SU-DHL-6 (cell line): ENCODE measurements around the gene TRIM22.

Source experiments
- CTCF ChIP-seq: fragments of 200-600 bp; sonication (generic); IDR thresholded peaks from one replicate; pipeline ENCODE4 v1.5.1; 2017; ENCODE audit warnings: antibody characterized with exemption, mild to moderate bottlenecking, low read length, moderate library complexity; ENCODE audit not compliant: insufficient read depth, poor library complexity, severe bottlenecking
- EZH2phosphoT487 ChIP-seq: fragments of 200-600 bp; sonication (generic), shearing (Covaris generic); conservative IDR thresholded peaks from 2 replicates; pipeline ENCODE4 v1.6.1; 2018; ENCODE audit warnings: mild to moderate bottlenecking, antibody characterized with exemption, low read length, moderate library complexity, mixed read lengths

- TF ChIP-seq EZH2phosphoT487 (no peak), CTCF (no peak)
These were observed 5.1 kb downstream of the TRIM22 start for GRCh38 chr11:5694642-5695041.
